ENCODE results near the gene ADORA3.
"Not testable (repeated sequence)": the region's sequence is repeated elsewhere in the genome, so short reads cannot be mapped to it uniquely, and the experiment has no call there.

DNA sequence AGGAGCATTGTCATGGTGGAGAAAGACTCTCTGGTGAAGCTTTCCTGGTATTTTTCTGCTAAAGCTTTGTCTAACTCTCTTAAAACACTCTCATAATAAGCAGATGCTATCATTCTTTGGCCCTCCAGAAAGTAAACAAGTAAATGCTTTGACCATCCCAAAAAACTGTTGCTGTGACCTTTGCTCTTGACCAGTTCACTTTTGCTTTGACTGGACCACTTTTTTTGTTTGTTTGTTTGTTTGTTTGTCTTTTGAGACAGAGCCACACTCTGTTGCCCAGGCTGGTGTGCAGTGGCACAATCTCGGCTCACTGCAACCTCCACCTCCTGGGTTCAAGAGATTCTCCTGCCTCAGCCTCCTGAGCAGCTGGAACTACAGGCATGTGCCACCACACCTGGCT is 44.4 kb upstream of the ADORA3 start:
- not testable (repeated sequence) for TF ChIP-seq CTCF (IDR thresholded peaks at IDR 0.05; ENCODE audit: control extremely low read depth in 1 of 3, insufficient read depth in 1 of 3, low read depth in 1 of 3, low read length in 3 of 3); RFX5 (IDR thresholded peaks at IDR 0.05; ENCODE audit: borderline replicate concordance, low read depth, low read length); POLR2A (IDR thresholded peaks at IDR 0.05; ENCODE audit: control extremely low read depth in 1 of 2, low read depth in 2 of 2, low read length in 2 of 2); ZNF274 (IDR thresholded peaks at IDR 0.05; ENCODE audit: borderline replicate concordance, extremely low read depth, low read length); USF2 (IDR thresholded peaks at IDR 0.05; ENCODE audit: low read length); CEBPB (IDR thresholded peaks at IDR 0.05; ENCODE audit: low read depth, low read length); EP300 (IDR thresholded peaks at IDR 0.05; ENCODE audit: borderline replicate concordance in 1 of 2, low read depth in 2 of 2, low read length in 2 of 2); ATF2 (IDR thresholded peaks at IDR 0.05; ENCODE audit: low read length); POLR2AphosphoS5 (IDR thresholded peaks at IDR 0.05; ENCODE audit: low read depth, low read length); CREB1 (IDR thresholded peaks at IDR 0.05); EZH2 (IDR thresholded peaks at IDR 0.05; ENCODE audit: low read depth, low read length, severe bottlenecking); TAF1 (IDR thresholded peaks at IDR 0.05; ENCODE audit: low read depth, low read length); TEAD4 (IDR thresholded peaks at IDR 0.05; ENCODE audit: low read depth, low read length)

Data from H1 (cell line).